Stimulated activated naive CD8-positive, alpha-beta T cell treated with anti-CD3 and anti-CD28 coated beads, Interleukin-15, amount 100 ng/mL, for 72 hours (primary cell): Measurements from ENCODE around the gene CDCA7.
A peak's percentile ranks its signal among the peaks of the same experiment; 100 is the strongest.
"Not testable (repeated sequence)": the region's sequence is repeated elsewhere in the genome, so short reads cannot be mapped to it uniquely, and the experiment has no call there.

ENCODE experiments used
- ATAC-seq: fragments of 150-1000 bp; cut with Tn5 transposase; 2 replicates; pipeline ENCODE4 v1.10.0; 2021; ENCODE audit warnings: mild to moderate bottlenecking, moderate library complexity
- DNase-seq, 2 donors: peaks; one replicate each; pipeline ENCODE4 v3.0.0; 2021 to 2022
- H3K27ac Mint-ChIP-seq, 2 donors: one replicate each; pipeline ENCODE4 v1.8.0; 2022; ENCODE audit warnings: mild to moderate bottlenecking in 2 of 2, mixed read lengths in 2 of 2, moderate library complexity in 2 of 2
- H3K27me3 Mint-ChIP-seq: one replicate; pipeline ENCODE4 v1.8.0; 2022; ENCODE audit warnings: mixed read lengths
- H3K4me1 Mint-ChIP-seq: one replicate; pipeline ENCODE4 v1.8.0; 2022; ENCODE audit warnings: mild to moderate bottlenecking, mixed read lengths
- H3K4me3 Mint-ChIP-seq, 2 donors: one replicate each; pipeline ENCODE4 v1.8.0; 2022; ENCODE audit warnings: mild to moderate bottlenecking in 2 of 2, mixed read lengths in 2 of 2, moderate library complexity in 1 of 2
- H3K9me3 Mint-ChIP-seq, 2 donors: one replicate each; pipeline ENCODE4 v1.8.0; 2022; ENCODE audit warnings: mixed read lengths in 2 of 2

CDCA7 gene

DNA sequence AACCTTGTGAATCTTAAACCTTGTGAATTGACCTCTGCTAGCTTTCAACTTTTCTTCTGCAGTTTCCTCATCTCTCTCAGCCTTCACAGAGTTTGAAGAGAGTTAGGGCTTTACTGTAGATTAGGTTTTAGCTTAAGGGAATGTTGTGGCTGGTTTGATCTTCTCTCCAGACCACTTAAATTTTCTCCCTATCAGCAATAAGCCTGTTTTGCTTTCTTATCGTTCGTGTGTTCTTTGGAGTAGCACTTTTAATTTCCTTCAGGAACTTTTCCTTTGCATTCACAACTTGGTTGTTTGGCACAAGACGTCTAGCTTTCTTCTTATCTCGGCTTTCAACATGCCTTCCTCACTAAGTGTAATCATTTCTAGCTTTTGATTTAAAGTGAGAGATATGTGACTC, 2.8 kb upstream of the CDCA7 start:
- peaks cover 40% of the 10 kb centered on the region for H3K27me3 Mint-ChIP-seq
- no peak overlapping the region for H3K4me3 Mint-ChIP-seq
- DNase-seq = no peak
- peaks cover 29% of the 10 kb centered on the region for H3K4me1 Mint-ChIP-seq
- no peak overlapping the region for H3K27ac Mint-ChIP-seq
- H3K9me3 Mint-ChIP-seq = peaks cover 0 to 7% of the 10 kb centered on the region in 2 donors
- ATAC-seq = no peak

DNA sequence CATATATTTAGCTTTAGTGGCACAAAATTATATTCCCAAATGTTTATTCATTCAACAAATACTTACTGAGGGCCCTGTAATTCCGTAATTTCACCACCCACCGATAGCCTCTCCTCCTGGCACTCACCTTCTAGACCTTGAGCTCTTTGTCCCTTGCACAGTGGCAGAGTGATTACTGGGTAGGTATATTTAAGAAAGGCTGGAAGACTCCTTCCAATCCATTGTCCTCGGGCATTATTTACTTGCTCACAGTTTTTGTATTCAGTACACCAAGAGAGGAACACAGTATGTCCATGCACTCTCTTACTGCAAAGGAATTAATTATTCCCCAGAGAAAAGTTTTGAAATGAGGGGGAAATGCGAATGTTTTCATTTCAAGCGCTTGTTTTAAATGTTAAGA, 1.1 kb upstream of the CDCA7 start:
- H3K4me1 Mint-ChIP-seq = peaks cover 30% of the 10 kb centered on the region
- peak overlapping the region; percentile 87 to 95 for H3K4me3 Mint-ChIP-seq
- H3K27ac Mint-ChIP-seq = peak overlapping the region in 1 of 2 donors; percentile 52
- peaks cover 40% of the 10 kb centered on the region for H3K27me3 Mint-ChIP-seq
- H3K9me3 Mint-ChIP-seq = no peaks in the 10 kb centered on the region
- DNase-seq = no peak
- ATAC-seq = no peak

DNA sequence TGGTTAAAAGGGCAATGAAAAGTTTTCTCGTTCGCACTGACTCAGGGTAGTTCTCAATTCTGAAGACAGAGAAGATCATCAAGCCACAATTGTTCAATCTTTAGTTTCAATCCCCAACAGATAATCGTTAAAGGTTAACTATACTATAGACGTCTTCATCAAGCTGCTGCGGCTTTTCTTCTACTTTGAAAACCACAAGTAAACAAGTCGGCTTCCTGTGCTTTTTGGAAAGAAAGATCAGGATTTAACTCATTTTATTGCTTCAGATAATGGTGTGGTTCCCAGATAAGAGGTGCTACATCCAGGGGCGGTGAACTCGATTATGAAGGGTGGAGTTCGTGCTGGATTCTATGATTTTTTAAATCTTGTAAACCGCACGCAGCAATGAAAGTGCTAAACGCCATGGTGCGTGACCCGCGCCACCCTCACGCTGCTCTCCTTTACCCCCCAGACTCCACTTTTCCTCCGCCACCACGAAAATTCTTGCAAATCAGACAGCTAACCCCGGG, 545 bp upstream of the CDCA7 start:
- Mint-ChIP-seq H3K27ac (peak overlapping the region; percentile 99 to 100), H3K4me3 (peak overlapping the region; percentile 87 to 95), H3K27me3 (peaks cover 40% of the 10 kb centered on the region), H3K4me1 (peaks cover 30% of the 10 kb centered on the region), H3K9me3 (no peaks in the 10 kb centered on the region)
- ATAC-seq (peak; percentile 49), DNase-seq (no peak)

DNA sequence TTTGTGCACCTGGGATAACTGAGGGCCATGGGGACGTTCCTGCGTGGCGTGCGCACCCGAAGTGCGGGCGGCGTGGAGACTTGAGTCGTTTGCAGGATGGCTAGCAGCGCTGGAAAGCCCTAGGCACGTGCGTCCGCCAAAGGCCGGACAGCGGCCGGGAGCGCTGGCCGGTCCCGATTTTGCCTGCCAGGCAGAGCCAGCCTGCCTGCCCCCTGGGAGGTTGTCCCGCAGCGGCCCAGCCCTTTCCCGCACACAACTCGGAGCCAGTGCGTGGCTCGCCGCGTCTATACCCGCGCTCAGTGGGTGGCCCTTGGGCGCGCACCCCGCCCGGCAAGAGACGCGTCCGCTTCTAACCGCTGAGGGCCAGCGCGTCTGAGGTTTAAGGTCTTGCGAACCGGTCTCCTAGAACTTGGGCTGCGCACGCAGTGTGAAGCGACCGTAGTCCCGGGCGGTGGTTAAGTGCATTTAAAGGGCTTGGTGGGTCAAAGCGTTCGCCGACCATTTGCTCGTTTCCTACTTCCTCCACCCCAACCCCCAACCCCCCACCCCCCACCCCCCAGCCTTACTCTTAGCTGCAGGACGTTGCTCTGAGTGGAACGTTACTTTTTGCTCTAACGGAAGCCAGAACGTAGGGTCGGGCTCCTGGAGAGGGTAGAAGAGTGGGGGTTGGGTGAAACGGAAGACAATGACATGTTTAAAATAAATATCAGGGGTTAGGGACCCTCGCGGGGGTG, 627 bp downstream of the CDCA7 start:
- DNase-seq (peak; percentile 31 to 57), ATAC-seq (peak; percentile 61)
- peaks cover 29% of the 10 kb centered on the region for H3K4me1 Mint-ChIP-seq
- no peaks in the 10 kb centered on the region for H3K9me3 Mint-ChIP-seq
- H3K27me3 Mint-ChIP-seq = peaks cover 36% of the 10 kb centered on the region
- peak overlapping the region; percentile 87 to 95 for H3K4me3 Mint-ChIP-seq
- peak overlapping the region; percentile 88 to 100 for H3K27ac Mint-ChIP-seq

DNA sequence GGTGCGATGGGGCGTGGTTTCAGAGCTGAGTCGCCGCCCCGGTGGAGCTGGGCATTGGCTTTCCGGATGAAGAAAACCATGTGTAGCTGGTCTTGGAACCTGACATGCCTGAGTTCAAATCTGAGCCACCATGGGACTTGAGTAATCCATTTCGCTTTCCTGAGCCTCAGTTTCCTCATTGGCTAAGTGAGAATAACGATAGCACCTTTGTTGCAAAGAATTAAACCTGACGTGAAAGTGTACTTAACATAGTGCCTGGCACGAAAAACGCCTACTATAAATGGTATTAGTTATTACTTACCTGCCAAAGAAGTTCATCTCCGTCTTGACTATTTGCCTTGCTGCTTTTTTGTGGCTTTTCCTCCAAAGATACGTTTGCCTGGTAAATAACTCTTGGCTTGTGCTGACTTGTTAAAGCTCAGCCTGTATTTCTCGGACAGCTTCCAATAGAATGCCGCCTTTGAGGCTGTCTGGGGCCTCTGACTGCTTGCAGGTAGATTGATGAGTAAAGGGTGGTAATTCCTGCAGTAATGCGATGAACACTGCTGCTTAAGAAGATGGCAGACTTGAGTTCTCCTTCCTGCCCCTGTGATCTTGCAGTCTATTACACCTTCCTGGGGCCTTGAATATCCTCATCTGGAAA, 1.3 kb downstream of the CDCA7 start:
- H3K27ac Mint-ChIP-seq = peak overlapping the region in 1 of 2 donors; percentile 88
- no peak for DNase-seq
- ATAC-seq = no peak
- peaks cover 30% of the 10 kb centered on the region for H3K4me1 Mint-ChIP-seq
- no peaks in the 10 kb centered on the region for H3K9me3 Mint-ChIP-seq
- peak overlapping the region; percentile 87 to 95 for H3K4me3 Mint-ChIP-seq
- peaks cover 30% of the 10 kb centered on the region for H3K27me3 Mint-ChIP-seq

DNA sequence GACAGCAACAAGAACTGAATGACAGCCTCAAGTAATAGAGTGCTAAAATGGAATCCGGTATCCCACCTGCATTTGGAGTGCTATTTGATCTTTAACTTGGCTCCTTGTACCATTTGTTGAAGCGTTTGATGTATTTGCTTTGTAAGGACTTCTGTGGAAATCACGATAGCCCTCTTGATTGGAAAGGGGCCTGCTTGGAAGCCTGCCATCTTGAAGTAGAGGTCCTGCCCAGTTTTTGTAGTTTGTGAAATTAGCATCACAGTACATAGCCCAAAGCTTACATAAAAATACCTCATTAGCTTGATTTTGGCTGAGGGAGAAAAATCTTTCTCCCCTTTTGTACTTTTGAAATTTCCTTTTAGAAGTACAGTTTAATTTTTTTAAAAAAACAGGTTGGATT, 2.7 kb downstream of the CDCA7 start:
- no peaks in the 10 kb centered on the region for H3K9me3 Mint-ChIP-seq
- no peak overlapping the region for H3K27ac Mint-ChIP-seq
- peaks cover 30% of the 10 kb centered on the region for H3K4me1 Mint-ChIP-seq
- peaks cover 16% of the 10 kb centered on the region for H3K27me3 Mint-ChIP-seq
- H3K4me3 Mint-ChIP-seq = no peak overlapping the region
- DNase-seq (no peak), ATAC-seq (no peak)

DNA sequence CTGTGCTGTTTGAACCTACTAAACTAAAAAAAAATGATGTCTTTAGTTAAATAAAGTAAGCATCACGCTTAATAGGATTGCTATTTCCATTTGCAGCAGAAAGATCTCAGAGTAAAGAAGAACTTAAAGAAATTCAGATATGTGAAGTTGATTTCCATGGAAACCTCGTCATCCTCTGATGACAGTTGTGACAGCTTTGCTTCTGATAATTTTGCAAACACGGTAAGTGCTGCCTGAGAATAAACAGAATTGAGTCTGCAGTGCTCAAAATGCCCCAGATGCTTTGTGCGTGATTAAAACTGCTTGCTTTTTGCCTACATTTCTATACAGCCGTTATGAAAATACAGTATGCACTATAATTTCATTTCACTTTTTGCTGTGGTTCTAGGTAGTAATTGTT, 3.9 kb downstream of the CDCA7 start:
- DNase-seq (no peak), ATAC-seq (no peak)
- no peaks in the 10 kb centered on the region for H3K9me3 Mint-ChIP-seq
- no peak overlapping the region for H3K27ac Mint-ChIP-seq
- no peak overlapping the region for H3K4me3 Mint-ChIP-seq
- H3K4me1 Mint-ChIP-seq = peaks cover 23% of the 10 kb centered on the region
- H3K27me3 Mint-ChIP-seq = peaks cover 3% of the 10 kb centered on the region

DNA sequence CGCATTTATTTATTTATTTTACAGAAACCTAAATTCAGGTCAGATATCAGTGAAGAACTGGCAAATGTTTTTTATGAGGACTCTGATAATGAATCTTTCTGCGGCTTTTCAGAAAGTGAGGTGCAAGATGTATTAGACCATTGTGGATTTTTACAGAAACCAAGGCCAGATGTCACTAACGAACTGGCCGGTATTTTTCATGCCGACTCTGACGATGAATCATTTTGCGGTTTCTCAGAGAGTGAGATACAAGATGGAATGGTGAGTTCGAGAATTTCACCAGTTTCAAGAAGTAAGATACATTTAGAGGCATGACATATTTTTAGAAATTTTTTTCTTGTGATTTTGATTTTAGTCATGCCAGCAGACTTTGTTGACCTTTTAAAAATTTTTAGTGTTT, 4.6 kb downstream of the CDCA7 start:
- DNase-seq (no peak), ATAC-seq (no peak)
- H3K27ac Mint-ChIP-seq = no peak overlapping the region
- peaks cover 17% of the 10 kb centered on the region for H3K4me1 Mint-ChIP-seq
- H3K9me3 Mint-ChIP-seq = no peaks in the 10 kb centered on the region
- H3K4me3 Mint-ChIP-seq = no peak overlapping the region
- no peaks in the 10 kb centered on the region for H3K27me3 Mint-ChIP-seq

DNA sequence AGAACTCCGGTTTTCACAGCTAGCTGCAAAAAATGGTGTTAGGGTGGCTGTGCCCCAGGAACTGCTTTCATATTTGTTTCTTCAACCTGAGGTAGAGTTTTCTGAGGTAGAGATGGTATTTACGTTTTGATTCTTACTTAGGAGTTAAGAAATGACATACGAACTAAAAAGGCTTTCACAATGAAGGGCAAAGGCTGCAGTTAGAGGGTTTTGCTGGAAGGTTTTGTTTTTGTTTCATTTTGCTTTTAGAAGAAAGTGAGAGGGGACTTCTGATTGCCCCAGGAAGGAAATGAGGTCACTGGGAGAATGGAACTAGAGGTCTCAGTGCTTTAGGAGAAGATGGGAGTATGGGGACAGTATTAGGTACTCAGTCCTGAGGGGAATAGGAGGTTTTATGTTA, 15.5 kb downstream of the CDCA7 start:
- Mint-ChIP-seq H3K27ac (peak overlapping the region; percentile 29 to 35), H3K4me3 (no peak overlapping the region), H3K4me1 (peaks cover 20% of the 10 kb centered on the region), H3K9me3 (no peaks in the 10 kb centered on the region), H3K27me3 (no peaks in the 10 kb centered on the region)
- no peak for DNase-seq
- ATAC-seq = peak; percentile 54

DNA sequence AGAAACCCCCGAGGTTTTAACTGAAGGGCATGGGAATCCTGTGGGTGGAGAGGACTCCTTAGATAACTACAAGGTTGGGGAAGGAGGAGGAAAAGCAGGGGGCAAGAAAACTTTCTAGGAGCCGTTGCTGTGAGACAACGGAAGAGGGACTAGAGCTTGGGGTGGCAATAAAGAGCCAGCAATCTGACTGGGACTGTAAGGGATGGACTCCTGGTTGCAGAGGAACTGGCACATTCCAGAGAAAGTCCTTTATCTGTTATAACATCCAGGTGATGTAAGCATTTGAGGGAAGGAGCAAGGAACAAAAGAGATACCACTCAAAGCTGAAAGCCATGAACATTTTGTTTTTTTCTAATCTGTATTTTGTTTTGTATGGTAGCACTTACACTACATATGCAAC, 16.4 kb downstream of the CDCA7 start:
- Mint-ChIP-seq H3K9me3 (no peaks in the 10 kb centered on the region), H3K4me1 (peaks cover 20% of the 10 kb centered on the region), H3K27ac (no peak overlapping the region), H3K4me3 (no peak overlapping the region), H3K27me3 (no peaks in the 10 kb centered on the region)
- ATAC-seq = no peak
- DNase-seq = no peak

DNA sequence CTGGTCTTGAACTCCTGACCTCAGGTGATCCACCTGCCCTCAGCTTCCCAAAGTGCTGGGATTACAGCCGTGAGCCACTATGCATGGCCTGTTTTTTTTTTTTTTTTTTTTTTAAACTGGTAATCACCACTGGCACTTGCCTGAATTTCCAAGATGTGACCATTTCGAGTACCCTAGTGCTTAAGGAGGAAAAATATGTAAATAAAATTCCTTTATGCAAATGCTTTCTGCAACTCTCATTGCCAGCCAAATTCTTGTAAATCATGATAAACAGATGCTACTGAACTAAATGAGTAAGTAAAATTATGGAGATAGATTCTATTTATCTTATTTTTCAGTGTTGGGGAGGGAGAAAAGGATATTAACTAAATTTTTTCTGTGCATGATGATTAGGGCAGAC, 18.6 kb downstream of the CDCA7 start:
- ATAC-seq (no peak), DNase-seq (no peak)
- H3K4me3 Mint-ChIP-seq = no peak overlapping the region

DNA sequence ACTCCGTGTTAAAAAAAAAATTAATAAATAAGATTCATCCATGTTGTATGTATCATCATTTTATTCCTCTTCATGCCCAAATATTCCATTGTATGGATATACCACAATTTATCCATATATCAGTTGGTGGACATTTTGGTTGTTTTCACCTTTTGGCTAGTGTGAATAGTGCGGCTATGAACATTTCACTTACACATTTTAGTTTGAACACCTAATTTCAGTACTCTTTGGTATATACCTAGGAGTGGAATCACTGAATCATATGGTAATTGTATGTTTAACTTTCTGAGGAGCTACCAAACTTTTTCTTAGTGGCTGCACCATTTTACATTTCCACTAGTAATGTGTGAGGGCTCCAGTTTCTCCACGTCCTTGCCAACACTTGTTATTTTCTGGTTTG, 20.0 kb downstream of the CDCA7 start:
- H3K27ac Mint-ChIP-seq = no peak overlapping the region
- peaks cover 11% of the 10 kb centered on the region for H3K4me1 Mint-ChIP-seq
- no peaks in the 10 kb centered on the region for H3K27me3 Mint-ChIP-seq
- ATAC-seq (peak; percentile 37), DNase-seq (no peak)
- no peaks in the 10 kb centered on the region for H3K9me3 Mint-ChIP-seq
- no peak overlapping the region for H3K4me3 Mint-ChIP-seq

More for the DNA sequence above, 18.6 kb downstream of the CDCA7 start:
- Mint-ChIP-seq H3K27ac (no peak overlapping the region), H3K4me1 (peaks cover 20% of the 10 kb centered on the region), H3K27me3 (no peaks in the 10 kb centered on the region), H3K9me3 (no peaks in the 10 kb centered on the region)

DNA sequence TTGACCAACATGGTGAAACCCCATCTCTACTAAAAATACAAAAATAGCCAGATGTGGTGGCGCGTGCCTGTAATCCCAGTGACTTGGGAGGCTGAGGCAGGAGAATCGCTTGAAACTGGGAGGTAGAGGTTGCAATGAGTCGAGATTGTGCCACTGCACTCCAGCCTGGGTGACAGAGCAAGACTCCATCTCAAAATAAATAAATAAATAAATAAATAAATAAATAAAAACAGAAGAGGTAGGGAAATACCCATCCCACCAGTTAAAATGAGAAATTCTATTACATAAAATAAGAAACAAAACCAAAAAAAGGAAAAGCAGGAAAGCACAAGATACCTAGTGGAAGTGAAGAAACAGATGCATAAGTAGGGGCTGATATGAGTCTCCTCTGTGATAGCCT, 30.9 kb downstream of the CDCA7 start:
- H3K27me3 Mint-ChIP-seq, H3K4me3 Mint-ChIP-seq, ATAC-seq, DNase-seq, H3K9me3 Mint-ChIP-seq, H3K27ac Mint-ChIP-seq, H3K4me1 Mint-ChIP-seq: not testable (repeated sequence)

DNA sequence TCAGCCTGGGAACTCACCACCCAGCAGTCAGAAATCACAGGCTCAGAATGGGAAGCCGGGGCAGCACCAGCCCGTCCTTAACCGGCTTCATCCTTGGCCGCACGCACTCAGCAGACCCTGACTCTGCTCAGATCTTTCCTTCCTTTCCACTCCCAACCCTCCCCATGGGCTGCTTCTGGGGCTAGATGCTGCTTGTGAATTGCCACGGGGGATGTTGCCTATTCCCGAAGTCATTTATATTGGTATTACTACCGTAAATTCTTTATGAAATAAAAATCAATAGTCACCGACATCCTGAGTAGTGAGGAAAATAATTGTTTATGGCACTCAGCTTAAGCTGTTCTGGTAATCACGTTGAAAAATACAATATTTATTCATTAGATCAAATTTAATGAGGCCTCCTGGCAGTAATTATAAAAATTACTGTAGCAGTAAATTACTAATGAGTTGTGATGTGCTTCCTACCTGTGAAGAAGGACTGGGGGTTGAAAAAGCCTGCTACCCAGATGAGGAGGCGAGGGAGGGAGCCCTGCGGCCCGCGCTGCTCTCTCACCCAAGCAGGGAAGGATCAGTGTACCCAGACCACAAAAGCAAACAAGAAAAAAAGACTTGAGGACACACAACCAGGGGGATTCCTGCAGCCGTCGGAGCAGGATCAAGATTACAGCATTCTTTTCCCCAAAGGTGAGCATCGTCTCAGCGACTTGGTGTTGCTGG, 31.5 kb downstream of the CDCA7 start:
- no peaks in the 10 kb centered on the region for H3K9me3 Mint-ChIP-seq
- no peak for DNase-seq
- H3K27ac Mint-ChIP-seq = no peak overlapping the region
- no peak overlapping the region for H3K4me3 Mint-ChIP-seq
- ATAC-seq = no peak
- no peaks in the 10 kb centered on the region for H3K4me1 Mint-ChIP-seq
- H3K27me3 Mint-ChIP-seq = no peaks in the 10 kb centered on the region

DNA sequence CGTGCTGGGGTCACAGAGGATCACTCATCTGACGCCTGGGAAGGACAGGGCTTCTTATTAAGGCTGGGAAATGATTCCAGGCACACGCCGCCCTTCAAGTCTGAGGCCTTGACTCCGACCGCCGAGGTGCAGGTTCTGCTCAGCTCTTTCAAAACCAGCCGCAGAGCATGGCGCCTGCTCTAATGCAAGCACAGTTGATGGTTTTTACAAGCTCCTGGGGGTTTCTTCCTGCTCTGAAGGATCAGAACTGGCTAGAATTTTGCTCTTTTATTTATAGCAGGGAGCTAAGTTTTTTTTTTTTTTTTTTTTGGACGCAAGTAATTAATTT, 32.0 kb downstream of the CDCA7 start:
- ATAC-seq (no peak), DNase-seq (no peak)
- no peak overlapping the region for H3K4me3 Mint-ChIP-seq
- H3K27me3 Mint-ChIP-seq = no peaks in the 10 kb centered on the region
- no peak overlapping the region for H3K27ac Mint-ChIP-seq
- no peaks in the 10 kb centered on the region for H3K9me3 Mint-ChIP-seq
- H3K4me1 Mint-ChIP-seq = no peaks in the 10 kb centered on the region

DNA sequence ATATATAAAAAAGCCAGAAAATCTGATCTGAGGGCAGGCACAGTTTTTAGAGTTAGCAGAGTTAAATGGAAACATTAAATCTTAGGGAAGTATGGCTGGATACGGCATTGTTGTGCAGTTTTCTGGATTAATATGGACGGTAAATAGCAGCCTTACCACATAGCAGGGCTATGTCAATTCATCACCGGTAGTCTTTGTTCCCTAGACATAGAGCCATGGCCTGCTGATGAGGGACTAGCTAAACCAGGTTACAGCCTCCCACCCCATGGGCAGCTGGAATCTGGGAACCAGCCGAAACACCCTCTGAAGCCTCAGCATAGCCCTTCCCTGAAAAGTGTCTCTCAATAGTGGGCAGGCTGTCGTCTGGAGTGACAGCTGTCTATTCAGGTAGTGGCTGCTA, 32.4 kb downstream of the CDCA7 start:
- Mint-ChIP-seq H3K4me3 (no peak overlapping the region), H3K27me3 (peaks cover under 1% of the 10 kb centered on the region), H3K9me3 (no peaks in the 10 kb centered on the region), H3K27ac (no peak overlapping the region), H3K4me1 (no peaks in the 10 kb centered on the region)
- DNase-seq (no peak), ATAC-seq (no peak)
